Eye (tissue), 1 donor: Measurements from ENCODE around the gene ENPP6.
A peak's percentile ranks its signal among the peaks of the same experiment; 100 is the strongest.

ENCODE experiments used
- DNase-seq: peaks from one replicate; pipeline ENCODE4 v3.0.0-alpha.2; 2015

The ENPP6 gene

DNA sequence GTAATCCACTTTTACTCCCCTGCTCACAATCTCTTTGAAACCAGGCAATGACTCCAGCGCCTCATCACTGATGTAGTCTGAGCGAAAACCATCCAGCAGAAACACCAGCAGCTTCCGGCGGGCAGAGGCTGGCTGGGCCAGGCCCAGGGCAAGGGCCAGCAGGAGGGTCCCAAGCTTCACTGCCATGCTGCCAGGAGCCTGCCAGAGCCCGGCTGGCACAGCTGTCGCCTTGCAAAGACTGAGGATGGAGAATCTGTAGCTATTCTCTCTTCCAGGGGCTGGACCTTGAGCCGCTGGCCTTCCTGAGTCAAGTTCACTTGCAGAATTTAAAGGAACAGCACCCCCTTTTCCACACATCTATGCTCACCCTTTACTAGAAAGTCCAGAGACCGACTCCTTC lies at the start of gene ENPP6:
Gene ENPP6, minus strand, starts transcription at position 240 of the 400 bp plus-strand sequence. Its CDS starts 54 bp downstream, at position 186.
- no peak for DNase-seq

DNA sequence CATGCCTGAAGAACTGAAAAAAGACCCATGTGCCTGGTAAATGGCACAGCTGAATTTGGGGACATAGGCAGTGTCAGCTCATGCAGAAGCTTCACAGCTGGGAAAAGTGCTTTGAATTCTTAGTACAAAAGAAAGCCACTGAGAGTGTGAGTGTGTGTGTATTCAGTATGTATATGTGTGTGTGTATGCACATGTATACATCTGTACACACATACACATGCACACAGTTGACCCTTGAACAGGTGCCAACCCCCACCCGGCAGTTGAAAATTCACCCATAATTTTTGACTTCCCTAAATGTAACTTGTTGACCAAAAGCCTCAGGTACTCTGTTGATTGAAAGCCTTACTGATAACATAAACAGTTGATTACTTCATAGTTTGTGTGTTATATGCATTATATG lies 49.5 kb upstream of the ENPP6 start:
- no peak for DNase-seq

DNA sequence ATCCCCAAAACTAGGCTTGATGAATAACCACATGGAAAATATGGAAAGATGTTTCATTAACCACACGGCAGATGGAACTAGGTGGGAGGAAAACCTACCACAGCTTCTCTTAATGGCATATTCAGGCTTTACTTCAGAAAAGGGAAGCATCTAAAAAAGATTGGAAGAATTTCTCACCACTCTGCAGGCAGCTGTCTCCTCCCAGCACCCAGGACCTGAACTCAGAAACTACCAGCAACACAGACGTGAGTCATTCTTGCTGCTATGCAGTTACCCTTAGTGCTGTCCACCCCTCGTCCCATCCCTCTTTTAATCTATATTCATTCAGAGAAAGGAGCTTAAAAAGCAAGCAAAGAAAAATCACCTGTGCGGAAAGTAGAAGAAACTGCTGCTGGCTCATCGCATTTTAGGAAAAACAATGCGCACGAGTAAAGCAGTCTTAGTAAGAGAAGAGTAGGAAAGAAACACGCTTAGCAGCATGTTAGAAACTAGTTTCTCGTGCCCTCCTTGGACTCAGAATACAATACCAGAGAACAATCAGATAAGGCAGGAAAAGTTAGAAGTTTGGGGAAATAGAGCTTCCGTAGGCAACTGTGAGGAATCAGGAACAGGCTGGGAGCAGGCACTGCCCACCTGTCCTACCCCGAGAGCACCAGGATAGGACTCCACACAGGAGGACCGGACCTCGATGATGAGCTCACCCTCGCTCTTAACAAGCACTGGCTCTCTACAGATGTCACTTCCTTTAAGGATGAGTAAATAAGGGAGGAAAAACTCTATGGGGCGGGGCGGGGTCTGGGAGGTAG lies 48.1 kb upstream of the ENPP6 start:
- no peak for DNase-seq

DNA sequence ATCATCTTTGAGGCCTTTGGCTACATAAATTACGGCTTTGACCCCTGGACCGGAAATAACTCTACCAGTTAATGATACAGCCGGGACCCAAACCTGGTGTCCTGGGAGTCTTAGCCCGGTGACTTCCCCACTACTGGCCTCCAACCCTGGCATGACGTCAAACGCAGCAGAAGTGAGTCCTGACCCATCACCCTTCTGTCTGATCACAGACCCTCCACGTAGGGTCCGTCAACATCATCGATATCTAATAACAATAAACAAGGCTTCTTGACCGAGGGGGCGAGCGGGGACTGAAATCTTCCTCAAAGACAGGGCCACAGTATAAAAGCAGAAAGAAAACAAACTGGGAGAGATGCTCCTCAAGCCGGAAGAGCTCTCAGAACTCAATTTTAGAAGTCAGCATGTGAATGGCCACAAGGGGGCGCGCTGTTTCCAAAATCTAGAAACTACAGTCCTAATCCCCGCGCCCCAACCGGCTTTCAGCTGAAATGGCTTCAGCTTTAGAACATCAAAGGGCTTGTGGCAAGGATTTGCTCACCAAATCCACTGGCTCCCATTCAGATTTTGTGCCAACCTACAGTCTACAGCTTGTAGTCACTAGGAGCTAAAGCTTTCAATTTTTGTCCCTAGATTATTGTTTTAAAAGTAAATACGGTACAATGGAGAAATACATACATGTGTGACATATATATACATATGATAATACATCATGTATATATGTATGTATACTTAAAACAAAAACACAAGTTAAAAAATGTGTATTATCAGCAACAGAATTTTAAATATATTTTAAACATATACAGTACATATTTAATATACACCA lies 46.4 kb upstream of the ENPP6 start:
- peak; percentile 98 for DNase-seq

DNA sequence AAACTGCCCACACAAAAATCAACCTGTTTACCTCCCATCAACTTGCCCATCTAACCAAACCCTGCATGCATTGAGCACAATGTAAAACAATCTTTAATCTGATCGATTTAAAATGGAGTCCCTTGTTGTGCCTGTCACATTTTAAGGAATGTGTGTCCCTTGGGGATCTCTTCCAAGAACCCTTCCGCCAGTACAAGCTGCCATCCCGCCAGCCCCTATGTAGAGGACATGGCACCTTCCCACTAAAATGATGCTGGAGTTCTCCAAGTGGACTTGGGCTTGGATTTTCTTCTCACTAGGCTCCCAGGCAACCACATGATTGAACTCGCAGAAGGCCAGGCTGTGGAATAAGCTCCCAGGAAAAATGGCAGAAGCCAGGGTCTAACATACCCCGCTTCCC lies 45.8 kb upstream of the ENPP6 start:
- no peak for DNase-seq

DNA sequence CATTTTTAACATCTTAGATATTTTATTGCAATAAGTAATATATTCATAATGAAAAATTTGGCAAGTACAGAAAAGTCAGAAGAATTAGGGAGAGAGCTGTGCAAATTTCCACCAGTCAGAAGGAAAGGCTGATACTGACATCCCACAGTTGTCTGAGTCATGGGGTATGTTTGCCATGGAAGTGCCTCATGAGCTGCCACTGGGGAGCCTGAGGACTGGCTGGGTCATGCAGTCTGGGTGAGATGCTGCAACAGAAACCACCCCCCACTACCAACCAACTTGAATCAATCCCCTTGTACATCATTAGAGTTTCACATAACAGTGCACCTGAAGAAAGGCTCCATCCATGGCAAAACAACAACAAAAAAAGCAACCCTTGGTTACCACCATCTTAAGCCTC lies 45.2 kb upstream of the ENPP6 start:
- no peak for DNase-seq

DNA sequence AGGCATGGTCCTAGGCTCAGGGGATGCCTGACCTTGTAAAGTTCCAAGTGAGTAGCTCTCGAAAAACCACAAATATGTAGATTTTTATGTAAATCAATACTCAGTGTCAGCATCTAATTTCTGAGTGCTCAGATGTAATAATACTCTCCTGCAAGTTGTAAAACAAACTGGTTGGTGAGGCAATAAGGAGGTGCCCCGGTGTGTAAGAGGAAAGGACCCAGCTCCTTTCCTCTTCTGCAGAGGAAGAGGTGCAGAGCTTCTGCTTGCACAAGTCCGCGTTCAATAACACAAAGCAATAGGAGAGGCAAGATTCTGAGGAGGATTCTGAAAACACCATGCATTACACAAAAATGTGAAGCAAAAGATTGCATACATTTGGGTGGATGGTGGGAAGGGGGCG lies 43.6 kb upstream of the ENPP6 start:
- DNase-seq: no peak

DNA sequence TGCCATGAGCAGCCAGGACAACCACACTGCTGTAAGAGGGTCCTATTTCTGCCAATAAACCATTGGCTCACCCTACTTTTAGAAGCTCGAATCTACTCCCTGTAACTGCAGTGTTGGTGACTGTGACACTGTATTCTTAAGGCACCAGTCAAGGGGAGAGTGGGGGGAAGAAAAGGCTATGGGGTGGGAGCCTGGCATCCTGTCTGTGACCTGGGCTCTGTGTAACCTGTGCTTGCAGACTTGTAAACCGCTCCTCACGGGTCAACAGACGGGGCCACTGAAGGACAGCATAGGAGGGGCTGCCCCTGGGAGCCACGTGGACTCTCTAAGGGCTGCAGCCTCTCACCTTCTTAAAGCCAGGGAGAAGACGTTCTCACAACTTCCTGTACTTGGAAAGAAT lies 42.2 kb upstream of the ENPP6 start:
- no peak for DNase-seq

DNA sequence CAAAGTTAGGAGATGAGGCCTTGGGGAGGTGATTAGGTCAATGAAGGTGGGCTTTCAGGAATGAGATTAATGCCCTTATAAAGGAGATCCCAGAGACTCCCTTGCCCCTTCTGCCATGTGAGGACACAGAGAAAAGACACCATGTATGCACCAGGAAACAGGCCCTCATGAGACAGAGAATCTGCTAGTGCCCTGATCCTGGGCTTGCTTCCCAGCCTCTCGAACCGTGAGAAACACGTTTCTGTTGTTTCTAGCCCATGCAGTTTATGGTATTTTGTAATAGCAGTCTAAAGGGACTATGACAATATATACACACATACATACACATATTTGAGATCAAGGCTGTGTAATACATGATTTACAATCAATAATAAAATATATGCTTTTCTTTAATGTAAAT lies 41.4 kb upstream of the ENPP6 start:
- DNase-seq: no peak

DNA sequence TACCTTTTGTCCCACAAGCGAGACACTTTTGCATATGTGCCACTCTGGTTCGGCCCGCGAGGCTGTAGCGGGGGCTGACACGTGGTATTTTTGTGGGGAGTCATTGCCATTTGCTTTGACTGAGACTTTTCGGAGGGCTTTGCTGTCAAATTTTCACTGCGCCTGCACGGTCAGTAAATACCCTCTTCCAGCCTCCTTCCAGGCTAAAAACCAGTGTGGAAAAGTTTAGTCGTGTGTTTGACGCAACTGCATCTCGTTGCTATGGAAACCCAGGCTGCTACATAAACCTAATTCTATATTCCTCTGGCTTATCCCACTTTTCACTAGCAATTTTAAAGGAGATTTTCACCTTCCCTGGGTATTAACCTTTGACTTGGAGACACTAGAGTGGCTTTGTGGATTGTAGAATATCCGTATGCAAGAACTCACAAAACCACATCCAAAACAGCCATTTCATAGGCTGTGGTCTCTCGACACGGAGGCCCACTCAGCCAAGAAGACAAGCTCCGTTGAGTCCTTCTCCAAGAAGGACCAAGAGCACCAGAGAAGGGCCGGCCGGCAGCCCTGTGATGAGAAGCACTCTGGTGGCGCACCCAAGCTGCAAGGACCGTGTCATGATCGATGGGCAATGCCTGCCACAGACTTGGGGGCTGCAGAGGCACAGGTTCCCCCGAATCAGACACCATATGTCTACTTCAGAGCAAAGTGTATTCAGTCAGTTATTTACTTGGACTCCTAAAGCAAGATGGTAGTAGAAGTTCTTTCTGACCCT lies 38.4 kb upstream of the ENPP6 start:
- DNase-seq: no peak

DNA sequence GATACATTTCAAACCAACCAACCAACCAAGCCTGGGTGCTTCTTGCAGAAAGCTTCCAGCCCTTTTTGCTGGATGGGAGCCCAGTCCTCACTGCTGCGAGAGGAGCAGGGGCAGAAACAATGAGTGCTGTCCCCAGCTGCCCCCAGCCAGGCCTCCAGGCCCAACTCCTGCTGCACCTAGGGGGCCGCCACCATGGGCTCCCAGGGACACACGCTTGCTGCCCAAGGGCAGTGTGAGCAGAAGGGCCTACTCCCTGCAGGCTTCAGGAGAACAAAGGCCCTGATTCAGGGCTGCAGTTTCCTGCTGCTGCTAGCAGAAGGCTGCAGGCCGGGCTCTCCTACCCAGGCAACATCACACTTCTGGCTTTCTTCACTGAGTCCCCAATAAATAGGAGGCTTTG lies 37.7 kb upstream of the ENPP6 start:
- DNase-seq: peak; percentile 25

DNA sequence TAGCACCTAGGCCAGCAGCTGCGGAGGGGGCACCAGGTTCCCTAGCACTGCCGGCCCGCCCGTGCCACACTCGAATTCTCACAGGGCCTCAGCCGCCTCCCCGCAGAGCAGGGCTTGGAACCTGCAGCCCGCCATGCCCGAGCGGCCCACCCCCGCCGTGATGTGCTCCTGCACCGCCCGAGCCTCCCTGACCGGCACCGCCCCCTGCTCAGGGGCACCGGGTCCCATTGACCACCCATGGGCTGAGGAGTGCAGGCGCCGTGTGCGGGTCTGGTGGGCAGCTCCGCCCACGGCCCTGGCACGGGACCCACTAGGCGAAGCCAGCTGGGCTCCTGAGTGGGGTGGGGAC lies 35.4 kb upstream of the ENPP6 start:
- no peak for DNase-seq

DNA sequence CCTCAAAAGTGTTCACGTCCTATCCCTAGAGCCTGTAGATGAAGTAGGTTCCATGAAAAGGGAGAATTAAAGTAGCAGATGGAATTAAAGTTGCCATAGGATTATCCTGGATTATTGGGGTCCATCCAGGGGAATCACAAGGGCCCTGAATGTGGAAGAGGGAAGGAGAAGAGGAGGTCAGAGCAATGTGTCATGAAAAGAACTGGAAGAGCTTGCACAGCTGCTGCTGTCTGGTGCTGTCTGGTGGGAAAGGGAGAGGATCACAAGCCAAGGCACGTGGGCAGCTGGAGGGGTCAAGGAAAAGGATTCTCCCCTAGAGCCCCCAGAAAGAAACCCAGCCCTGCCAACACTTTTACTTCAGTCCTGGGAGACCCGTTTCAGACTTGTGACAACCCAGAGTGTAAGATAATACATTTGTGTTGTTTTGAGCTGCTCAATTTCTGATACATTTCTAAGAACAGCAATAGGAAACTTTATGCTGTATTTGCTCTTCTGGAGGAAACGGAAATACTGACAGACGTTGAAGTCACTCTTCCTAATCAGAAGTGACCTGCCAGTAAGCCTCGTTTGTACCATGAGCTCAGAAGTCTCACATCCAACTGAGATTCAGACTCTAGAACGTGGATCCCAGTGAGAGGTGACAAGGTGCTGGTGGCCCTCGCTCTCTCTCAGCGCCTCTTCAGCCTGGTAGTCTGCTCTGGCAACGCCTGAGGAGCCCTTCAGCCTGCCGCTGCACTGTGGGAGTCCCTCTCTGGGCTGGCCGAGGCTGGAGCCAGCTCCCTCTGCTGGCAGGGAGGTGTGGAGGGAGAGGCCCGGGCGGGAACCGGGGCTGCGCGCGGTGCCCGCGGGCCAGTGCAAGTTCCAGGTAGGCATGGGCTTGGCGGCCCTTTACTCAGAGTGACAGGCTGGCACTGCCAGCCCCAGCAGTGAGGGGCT lies 34.7 kb upstream of the ENPP6 start:
- DNase-seq: no peak

DNA sequence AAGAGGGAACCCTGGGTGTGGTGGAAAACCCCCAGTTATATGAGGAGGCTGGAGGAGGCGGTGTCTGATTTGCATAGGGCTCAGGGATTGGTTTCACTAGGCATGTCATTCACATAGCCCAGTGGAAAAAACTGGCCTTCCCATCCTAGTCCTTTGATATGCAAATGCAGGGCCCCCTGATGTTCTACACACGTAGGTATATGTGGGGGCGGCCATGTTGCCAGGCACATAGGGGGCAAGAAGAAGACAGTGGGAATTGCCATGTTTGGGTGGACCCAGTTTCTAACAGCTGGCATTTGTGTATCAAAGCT lies 34.0 kb upstream of the ENPP6 start:
- no peak for DNase-seq

DNA sequence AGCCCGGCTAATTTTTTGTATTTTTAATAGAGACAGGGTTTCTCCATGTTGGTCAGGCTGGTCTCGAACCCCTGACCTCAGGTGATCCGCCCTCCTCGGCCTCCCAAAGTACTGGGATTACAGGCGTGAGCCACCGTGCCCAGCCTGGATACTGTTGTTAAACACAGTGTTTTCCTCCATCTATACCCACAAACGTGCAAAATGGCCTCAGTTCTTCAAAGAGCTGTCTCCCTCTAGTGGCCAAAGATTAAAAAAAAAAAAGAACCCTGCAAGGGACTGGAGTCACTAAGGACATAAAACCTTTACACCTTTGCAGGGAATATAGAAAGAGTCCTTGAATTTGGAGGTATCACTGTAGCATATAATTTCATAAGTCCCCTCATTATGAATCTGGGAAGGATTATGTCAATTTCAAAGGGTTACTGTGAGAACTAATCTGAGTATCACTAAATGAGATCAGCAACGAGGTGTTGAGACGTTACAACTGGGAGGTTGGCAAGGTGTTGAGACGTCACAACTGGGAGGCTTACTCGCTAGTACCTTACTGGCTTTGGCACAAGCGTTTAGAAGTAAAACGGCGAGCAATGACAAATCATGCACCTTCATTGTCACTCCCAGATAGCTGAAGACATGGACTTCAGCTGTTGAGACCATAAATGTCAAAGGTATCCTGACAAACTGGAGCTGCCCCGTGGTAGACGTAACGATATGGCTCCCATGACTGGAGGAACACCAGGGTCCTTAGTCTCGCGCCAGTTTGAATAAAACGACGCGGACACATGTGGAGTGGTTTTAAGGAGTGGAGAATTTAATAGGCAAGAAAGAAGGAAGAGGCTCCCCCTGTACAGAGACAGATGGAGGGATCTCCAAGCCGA lies 33.4 kb upstream of the ENPP6 start:
- DNase-seq: peak; percentile 78

DNA sequence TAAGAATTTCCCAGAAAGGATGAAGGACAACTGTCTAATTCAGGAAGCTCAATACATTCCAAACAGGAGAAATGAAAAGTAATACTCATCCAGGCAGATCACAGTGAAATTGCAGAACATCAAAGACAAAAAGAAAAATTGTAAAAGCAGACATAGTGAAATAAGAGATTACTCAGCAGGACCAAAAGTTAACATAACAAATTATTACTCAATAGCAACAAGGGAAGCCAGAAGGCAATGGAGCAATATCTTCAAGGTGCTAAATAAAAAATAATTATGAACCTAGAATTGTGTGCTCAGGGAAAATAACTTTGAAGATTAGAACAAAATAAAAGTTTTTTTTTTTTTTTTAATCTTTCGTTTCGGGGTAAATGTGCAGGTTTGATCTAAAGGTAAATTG lies 30.5 kb upstream of the ENPP6 start:
- DNase-seq: no peak

DNA sequence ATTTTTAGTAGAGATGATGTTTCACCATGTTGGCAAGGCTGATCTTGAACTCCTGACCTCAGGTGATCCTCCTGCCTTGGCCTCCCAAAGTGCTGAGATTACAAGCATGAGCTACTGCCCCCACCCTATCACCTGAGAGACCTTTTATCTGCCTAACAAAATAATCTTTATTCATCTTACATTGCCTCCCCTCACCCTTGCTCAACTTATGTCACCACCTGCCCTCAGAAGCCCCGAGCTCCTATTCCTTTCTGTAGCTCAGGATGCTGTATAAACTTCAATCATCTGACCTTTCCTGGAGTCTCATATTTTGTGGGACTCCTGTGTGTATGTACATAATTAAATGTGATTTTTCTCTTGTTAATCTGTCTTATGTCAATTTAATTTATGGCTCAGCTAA lies 29.7 kb upstream of the ENPP6 start:
- DNase-seq: no peak

DNA sequence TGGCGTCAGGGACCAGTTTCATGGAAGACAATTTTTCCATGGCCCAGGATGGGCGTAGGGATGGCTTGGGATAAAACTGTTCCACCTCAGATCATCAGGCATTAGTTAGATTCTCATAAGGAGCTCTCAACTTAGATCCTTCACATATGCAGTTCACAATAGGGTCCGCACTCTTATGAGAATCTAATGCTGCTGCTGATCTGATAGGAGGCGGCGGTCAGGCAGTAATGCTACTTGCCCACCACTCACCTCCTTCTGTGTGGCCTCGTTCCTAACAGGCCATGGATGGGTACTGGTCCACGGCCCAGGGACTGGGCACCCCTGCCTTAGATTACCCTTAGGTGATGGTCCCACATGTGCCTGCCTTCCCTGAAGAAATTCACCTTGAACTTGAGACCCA lies 28.8 kb upstream of the ENPP6 start:
- no peak for DNase-seq

DNA sequence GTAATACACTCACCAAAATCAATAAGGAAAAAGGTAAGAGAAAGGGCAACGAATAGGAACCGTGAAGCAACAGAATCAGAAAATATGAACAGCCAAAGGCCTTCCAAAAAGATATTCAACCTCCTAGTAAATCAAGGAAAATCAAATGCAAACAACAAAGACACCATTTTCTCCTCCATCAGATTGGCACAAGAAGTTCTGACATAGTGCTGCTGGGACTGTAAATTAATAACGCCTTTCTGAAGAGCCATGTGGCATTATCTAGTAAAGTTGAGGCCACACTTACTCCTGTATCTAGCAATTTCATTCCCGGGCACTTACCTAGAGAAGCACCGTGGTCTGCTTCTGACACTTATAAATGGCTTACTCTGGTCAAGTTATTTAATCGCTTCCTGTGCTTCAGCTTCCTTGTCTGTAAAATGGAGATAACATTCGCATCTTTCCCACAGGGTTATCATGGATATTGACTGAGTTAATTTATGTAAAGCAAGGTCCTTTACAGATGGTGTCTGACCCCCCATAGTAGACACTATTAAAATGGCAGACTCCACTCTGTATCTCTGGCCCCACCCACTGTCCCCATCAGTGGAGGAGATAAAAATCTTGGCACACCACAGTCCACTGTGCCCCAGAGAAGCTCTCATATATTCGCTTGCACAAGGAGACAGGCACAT lies 20.5 kb upstream of the ENPP6 start:
- DNase-seq: no peak

DNA sequence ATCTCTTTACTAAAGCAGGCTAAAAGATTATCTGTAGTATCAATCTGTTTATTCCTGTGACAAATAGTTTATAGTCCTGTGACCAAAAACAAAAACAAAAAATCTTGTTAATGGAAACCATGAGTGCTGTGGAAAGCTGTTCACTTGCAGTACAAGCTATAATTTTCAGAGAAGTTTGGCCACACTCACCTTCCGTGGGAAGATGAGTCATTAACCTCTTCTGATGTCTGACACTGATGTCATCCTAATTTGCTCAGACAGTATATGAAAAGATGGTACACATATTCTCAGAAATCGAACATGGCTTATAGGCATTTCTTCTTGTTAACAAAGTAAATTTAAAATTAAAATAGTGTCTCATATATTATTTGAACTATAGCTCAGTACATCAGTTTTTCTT lies 19.9 kb upstream of the ENPP6 start:
- DNase-seq: no peak

DNA sequence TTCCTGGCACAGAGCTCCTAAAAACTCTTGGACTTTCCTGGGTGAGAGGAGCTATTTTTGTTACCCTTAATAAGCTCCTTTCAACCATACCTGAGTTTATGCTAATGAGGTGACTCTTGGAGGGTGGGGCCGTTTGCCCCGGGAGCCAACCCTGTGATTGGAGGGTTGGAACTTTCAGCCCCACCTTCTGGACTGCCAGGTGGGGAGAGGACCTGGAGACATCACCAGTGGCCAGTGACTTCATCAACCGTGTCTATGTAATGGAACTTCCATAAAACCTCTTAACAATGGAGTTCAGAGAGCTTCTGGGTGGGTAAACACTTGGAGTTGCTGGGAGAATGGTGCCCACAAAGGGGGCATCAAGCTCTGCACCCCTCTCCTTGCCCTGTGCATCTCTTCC lies 17.9 kb upstream of the ENPP6 start:
- no peak for DNase-seq
